GM12873 (cell line): ENCODE measurements around the gene MAB21L4.

Experiments
- TF ChIP-seq, protein P1 (sequence below): IDR thresholded peaks from 2 replicates; pipeline ENCODE4 v1.5.1; 2012; ENCODE audit warnings: low read depth, mild to moderate bottlenecking, moderate library complexity, low read length, control low read depth; ENCODE audit not compliant: insufficient read depth; ENCODE audit errors: missing control alignments

Gene MAB21L4

DNA sequence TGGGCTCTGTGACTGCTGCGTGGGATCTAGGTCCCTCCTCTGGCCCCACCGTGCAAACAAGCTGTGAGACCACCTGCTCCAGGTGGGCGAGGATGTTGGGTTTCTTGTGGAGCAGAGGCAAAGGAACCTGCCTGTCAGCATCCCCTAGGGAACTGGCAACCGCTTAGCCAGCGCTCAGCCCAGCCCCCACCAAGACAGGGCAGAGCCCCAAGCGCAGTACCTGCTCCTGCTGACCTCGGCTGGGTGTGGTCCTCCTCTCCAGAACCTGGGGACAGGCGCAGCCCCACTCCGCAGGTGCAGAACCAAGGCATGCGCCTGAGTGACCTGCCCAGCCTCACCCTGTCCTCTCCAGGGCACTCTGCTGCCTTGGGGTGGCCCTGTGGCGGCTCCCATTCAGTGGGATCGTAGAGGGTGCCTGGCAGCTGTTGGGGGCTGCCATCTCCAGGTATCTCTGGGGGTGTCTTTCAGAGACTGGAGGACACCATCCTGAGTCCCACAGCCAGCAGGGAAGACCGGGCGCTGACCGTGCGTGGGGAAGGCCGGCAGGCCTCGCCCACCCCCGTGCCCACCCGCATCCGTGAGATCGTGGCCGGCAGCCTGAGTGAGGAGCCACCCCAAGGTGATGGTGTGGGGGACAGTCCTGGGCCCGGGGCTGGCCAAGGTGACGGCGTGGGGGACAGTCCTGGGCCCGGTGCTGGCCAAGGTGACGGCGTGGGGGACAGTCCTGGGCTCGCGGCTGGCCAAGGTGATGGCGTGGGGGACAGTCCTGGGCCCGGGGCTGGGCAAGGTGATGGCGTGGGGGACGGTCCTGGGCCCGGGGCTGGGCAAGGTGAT lies 22.5 kb upstream of the MAB21L4 start:
- TF ChIP-seq, protein P1, sequence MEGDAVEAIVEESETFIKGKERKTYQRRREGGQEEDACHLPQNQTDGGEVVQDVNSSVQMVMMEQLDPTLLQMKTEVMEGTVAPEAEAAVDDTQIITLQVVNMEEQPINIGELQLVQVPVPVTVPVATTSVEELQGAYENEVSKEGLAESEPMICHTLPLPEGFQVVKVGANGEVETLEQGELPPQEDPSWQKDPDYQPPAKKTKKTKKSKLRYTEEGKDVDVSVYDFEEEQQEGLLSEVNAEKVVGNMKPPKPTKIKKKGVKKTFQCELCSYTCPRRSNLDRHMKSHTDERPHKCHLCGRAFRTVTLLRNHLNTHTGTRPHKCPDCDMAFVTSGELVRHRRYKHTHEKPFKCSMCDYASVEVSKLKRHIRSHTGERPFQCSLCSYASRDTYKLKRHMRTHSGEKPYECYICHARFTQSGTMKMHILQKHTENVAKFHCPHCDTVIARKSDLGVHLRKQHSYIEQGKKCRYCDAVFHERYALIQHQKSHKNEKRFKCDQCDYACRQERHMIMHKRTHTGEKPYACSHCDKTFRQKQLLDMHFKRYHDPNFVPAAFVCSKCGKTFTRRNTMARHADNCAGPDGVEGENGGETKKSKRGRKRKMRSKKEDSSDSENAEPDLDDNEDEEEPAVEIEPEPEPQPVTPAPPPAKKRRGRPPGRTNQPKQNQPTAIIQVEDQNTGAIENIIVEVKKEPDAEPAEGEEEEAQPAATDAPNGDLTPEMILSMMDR = no peak

DNA sequence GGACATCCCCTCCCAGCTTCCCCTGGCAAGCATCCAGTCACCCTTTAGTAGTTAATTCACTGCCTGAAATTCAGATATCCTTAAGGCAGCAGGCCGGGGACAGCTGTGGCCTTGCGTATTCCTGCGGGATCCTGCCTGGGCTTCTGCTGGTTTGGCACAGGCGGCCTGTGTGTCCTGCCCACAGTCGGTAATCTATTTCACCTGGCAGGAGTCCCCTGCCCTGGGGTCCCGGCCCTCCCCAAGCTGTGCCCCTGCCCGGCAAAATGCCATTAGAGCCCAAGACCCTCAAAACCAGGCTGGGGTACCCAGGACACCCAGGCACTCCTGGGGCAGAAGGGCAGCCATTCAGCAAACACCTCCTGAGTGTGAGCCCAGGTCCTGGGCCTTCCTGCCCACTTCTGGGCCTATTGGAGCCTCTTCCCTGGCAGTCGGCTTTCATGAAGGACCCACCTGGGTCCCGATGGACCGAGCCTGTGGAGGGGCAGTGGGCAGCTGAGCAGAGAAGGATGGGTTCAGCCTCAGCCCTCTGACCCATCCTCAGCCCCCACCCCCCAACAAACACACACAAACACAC lies 21.8 kb upstream of the MAB21L4 start:
- TF ChIP-seq, protein P1 = no peak

DNA sequence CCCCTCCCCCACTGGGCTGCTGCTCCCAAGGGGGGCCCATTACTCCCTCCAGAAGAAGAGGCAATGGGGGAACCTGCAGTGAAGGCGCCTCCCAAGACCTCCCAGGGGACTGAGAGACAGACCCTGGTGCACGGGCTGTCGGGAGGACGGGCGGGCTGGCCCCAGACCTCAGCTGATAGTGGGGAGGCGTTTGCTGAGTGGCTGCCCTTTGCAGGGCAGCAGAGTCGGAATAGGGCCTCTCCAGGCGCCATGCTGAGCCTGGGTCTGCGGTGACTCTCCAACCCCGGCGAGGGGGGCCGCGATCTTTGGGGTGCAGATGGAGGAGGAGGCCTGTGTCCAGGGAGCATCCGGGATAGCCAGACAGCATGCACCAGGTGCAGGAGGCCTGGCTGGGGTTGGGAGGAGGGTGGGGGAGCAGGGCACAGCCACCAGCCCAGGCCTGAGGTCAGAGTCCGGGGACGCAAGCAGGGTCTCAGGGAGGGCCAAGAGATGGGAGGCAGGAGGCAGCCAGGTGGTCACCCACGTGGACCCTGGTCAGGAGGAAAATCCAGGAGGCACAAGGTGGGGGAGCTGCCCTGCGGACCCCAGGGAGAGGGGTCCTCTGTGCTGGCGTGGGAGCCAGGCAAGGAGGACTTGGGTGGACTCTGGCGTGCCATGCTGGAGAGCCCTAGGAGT lies 21.2 kb upstream of the MAB21L4 start:
- TF ChIP-seq, protein P1 = no peak

DNA sequence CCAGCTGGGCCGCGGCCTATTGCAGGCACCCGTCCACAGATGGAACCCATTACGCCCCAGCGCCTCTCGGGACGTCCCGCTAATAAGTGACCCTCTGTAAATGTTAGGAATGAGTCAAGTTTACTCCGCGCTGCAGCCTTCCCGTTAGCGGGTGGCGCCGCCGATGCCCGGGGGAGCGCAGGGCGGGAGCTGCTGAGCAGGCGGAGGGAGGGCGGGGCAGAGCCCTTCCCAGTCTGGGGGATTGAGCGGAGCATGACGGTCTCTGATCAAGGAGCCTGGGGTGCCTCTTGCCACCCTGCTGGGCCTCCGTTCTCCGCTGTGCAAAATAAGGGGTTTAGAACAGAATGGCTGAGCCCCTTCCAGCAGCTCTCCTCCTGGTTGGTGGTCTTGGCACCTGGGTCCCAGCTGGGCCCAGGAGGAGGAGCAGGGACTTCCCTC lies 20.6 kb upstream of the MAB21L4 start:
- TF ChIP-seq, protein P1 = no peak

DNA sequence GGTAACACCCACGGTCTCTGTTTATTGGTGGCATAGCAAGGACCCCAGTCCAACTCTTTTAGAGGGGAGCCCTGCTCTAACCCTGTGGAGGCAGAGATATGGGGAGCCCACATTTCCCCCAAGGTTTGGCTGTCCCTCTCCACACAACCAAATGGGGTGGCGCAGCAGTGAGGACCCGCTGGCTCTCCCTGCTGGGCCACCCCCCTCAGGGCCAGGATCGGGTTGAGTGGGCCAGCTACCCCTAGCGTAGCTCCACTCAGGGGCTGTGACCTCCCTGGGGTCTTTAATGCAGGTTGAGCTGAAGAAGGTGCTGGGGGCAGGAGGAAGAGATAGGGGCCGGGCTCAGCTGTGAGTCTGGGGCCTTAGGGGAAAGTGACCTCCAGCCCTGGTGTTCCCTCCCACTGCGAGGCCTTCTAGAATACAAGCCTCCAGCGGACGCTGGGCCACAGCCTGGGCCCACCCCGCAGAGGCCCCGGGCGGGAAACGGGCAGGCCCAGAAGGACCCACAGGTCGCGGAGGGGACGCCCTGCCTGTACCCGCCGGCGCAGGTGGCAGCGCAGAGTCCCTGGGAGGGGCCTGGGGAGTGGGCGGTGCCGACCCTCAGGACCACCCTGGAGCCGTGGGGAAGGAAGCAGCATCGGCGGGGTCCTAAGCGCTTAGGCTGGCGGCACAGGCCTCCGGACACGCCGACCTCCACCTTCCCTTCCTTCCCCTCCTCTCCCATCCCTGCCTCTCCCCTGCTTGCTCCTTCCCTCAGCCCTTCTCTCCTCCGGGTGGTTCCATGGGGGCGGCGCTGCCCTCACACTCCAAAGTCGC lies 19.8 kb upstream of the MAB21L4 start:
- TF ChIP-seq, protein P1 = no peak

DNA sequence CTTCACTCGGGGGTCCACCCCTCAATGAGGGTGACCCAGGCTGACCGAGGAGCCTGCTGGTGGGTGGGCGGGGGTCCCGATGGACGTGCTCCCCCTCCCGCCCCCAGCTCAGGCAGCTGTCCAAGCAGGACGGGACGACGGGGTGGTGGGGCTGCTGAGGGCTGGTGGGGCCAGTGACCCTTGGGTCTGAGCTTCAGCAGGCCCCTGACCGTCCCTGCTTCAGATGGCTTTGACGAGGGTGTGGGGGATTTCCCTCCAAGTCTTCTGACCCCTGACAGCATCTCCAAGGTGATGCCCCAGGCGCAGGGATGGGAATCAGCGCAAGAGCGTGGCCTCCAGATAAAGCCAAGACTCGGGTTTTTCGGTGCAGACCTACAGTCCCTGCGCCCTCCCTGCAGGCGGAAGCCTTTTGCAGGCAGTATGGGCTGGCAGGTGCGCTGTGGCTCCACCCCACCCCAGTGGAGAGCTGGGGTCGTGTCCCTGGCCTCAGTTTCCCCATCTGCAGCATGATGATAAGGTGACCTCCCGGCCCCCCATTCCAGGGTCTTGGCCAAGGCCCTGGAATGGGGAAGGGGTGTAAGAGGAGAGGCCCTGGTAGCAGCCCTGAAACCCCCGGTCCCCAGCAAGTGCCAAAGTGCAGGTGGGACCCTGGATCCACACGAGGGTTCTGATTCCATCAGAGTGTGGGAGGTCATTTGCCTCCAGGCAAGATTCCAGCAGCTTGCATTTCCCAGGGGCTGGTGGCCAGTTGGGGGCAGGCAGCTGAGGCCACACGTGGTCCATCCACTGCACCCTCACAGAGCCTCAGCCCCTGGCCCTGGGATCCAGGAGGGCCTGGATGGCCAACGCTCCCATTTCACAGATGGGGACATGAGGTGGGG lies 18.9 kb upstream of the MAB21L4 start:
- TF ChIP-seq, protein P1 = no peak
